HEK293 (cell line): ENCODE data around the gene RANBP3L.

Experiments used
- CTCF ChIA-PET: fragments of 350-600 bp; formaldehyde crosslinking; extraction: SDS; loops from one replicate; lab custom pipeline; 2021; ENCODE audit warnings: antibody characterized with exemption; lab: Yijun Ruan, JAX
- POLR2A ChIA-PET: fragments of 300-600 bp; formaldehyde crosslinking; extraction: SDS; loops from one replicate; lab custom pipeline; 2020; ENCODE audit warnings: antibody characterized with exemption, inconsistent platforms; lab: Yijun Ruan, JAX
- H3K27ac ChIP-seq: fragments of 200-500 bp; sonication (Bioruptor generic); 2 replicates; pipeline ENCODE4 v1.5.1; 2014; ENCODE audit warnings: low read depth, low read length, control low read depth, inconsistent platforms; ENCODE audit errors: extremely low read depth
- H3K36me3 ChIP-seq, 2 experiments: fragments of 200-500 bp in 1 of 2; sonication (Bioruptor generic) in 1 of 2; 1 replicate in 1 of 2; 2 replicates in 1 of 2; pipeline ENCODE4 v1.5.1; 2014 to 2017; ENCODE audit warnings: inconsistent platforms in 2 of 2, low read length in 2 of 2; ENCODE audit not compliant: control insufficient read depth in 2 of 2, insufficient read depth in 1 of 2
- H3K4me1 ChIP-seq: fragments of 200-500 bp; sonication (Bioruptor generic); 2 replicates; pipeline ENCODE4 v1.5.1; 2014; ENCODE audit warnings: mild to moderate bottlenecking, low read length, inconsistent platforms; ENCODE audit not compliant: control insufficient read depth, insufficient read depth
- H3K4me3 ChIP-seq: 2 replicates; pipeline ENCODE4 v1.5.1; 2011; ENCODE audit warnings: low read depth, mild to moderate bottlenecking, control low read depth, low read length, moderate library complexity
- H3K9me3 ChIP-seq: fragments of 200-500 bp; sonication (Bioruptor generic); 2 replicates; pipeline ENCODE4 v1.5.1; 2014; ENCODE audit warnings: low read depth, low read length, inconsistent platforms; ENCODE audit not compliant: control insufficient read depth, insufficient read depth
- BCL11B ChIP-seq: fragments of 450-650 bp; formaldehyde crosslinking; IDR thresholded peaks from 2 replicates; pipeline ENCODE4 v1.5.1; 2016; ENCODE audit warnings: low read depth, missing biosample characterization, missing genetic modification characterization
- GLIS1 ChIP-seq: fragments of 450-650 bp; formaldehyde crosslinking; IDR thresholded peaks from 2 replicates; pipeline ENCODE4 v1.5.1; 2016; ENCODE audit warnings: missing biosample characterization, missing genetic modification characterization
- HOXD13 ChIP-seq: sonication (generic); formaldehyde crosslinking; IDR thresholded peaks from 2 replicates; pipeline ENCODE4 v1.8.0; 2022; ENCODE audit warnings: missing genetic modification reagents, borderline replicate concordance
- ZBTB7A ChIP-seq: fragments of 450-650 bp; formaldehyde crosslinking; IDR thresholded peaks from 2 replicates; pipeline ENCODE4 v1.5.1; 2016; ENCODE audit warnings: low read depth, missing biosample characterization, missing genetic modification characterization
- ZFP69B ChIP-seq: fragments of 450-650 bp; formaldehyde crosslinking; IDR thresholded peaks from 2 replicates; pipeline ENCODE4 v1.5.1; 2016; ENCODE audit warnings: missing biosample characterization, missing genetic modification characterization
- ZNF248 ChIP-seq: fragments of 450-650 bp; formaldehyde crosslinking; IDR thresholded peaks from 2 replicates; pipeline ENCODE4 v1.5.1; 2017; ENCODE audit warnings: missing biosample characterization, missing genetic modification characterization
- ZNF302 ChIP-seq: fragments of 450-650 bp; formaldehyde crosslinking; IDR thresholded peaks from 2 replicates; pipeline ENCODE4 v1.5.1; 2016; ENCODE audit warnings: missing biosample characterization, missing genetic modification characterization, low read depth
- ZNF37A ChIP-seq: fragments of 450-650 bp; IDR thresholded peaks from 2 replicates; pipeline ENCODE4 v1.5.1; 2018; ENCODE audit warnings: missing biosample characterization, missing genetic modification characterization
- ZNF514 ChIP-seq: fragments of 450-650 bp; formaldehyde crosslinking; IDR thresholded peaks from 2 replicates; pipeline ENCODE4 v1.5.1; 2016; ENCODE audit warnings: missing biosample characterization, missing genetic modification characterization
- ZNF658 ChIP-seq: fragments of 450-650 bp; formaldehyde crosslinking; IDR thresholded peaks from 2 replicates; pipeline ENCODE4; 2016; ENCODE audit warnings: missing biosample characterization, missing genetic modification characterization
- ZNF660 ChIP-seq: fragments of 450-650 bp; IDR thresholded peaks from 2 replicates; pipeline ENCODE4 v1.5.1; 2018; ENCODE audit warnings: missing biosample characterization, mild to moderate bottlenecking, missing genetic modification characterization
- ZNF747 ChIP-seq: fragments of 450-650 bp; formaldehyde crosslinking; IDR thresholded peaks from 2 replicates; pipeline ENCODE4 v1.5.1; 2016; ENCODE audit warnings: missing biosample characterization, missing genetic modification characterization
- ZNF791 ChIP-seq: fragments of 450-650 bp; formaldehyde crosslinking; IDR thresholded peaks from 2 replicates; pipeline ENCODE4 v1.5.1; 2016; ENCODE audit warnings: missing biosample characterization, missing genetic modification characterization
- TF ChIP-seq, protein P1 (sequence below): fragments of 450-650 bp; formaldehyde crosslinking; IDR thresholded peaks from 2 replicates; pipeline ENCODE4 v1.5.0; 2017; ENCODE audit warnings: missing biosample characterization, missing genetic modification characterization, borderline replicate concordance
- TF ChIP-seq, protein P2 (sequence below): fragments of 450-650 bp; formaldehyde crosslinking; IDR thresholded peaks from 2 replicates; pipeline ENCODE4 v1.5.1; 2016; ENCODE audit warnings: missing biosample characterization, missing genetic modification characterization
- TF ChIP-seq, protein P3 (sequence below): fragments of 450-650 bp; formaldehyde crosslinking; IDR thresholded peaks from 2 replicates; pipeline ENCODE4 v1.5.1; 2016; ENCODE audit warnings: missing biosample characterization, missing genetic modification characterization
- TF ChIP-seq, protein P4 (sequence below): fragments of 450-650 bp; formaldehyde crosslinking; IDR thresholded peaks from 2 replicates; pipeline ENCODE4 v1.5.1; 2016; ENCODE audit warnings: missing biosample characterization, missing genetic modification characterization
- TF ChIP-seq, protein P5 (sequence below): fragments of 450-650 bp; formaldehyde crosslinking; IDR thresholded peaks from 2 replicates; pipeline ENCODE4 v1.5.1; 2016; ENCODE audit warnings: missing biosample characterization, missing genetic modification characterization

Gene RANBP3L

GRCh38 chr5:36300191-36300926 lies 1.3 kb downstream of the RANBP3L start (continued):
- TF ChIP-seq ZNF660 (tag by site-specific recombination) (no peak), GLIS1 (no peak; the same call in 1 of the 2 replicates)
- TF ChIP-seq, all 188 proteins: peak for 27

DNA sequence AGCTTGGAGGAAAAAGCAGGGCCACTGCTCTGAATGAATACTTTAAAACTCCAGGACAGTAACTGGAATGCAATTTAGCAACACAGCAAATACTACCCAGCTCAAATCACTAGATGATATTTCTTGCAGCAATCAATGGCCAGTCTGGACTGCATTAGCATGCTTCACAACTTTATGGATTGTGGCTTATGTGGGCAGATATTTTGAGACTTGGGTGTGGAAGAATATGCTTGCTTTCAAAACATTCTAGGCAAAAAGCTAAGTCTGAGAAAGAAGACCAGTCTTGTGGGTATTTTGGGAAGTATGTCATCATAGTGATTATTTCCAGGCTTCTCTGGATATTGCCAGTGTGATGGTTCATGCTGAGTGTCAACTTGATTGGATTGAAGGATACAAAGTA lies 3.1 kb downstream of the RANBP3L start:
- Histone ChIP-seq H3K4me3 (no peak overlapping the region), H3K27ac (no peak overlapping the region), H3K9me3 (no peaks in the 10 kb centered on the region), H3K4me1 (peaks cover 25% of the 10 kb centered on the region), H3K36me3 (no peaks in the 10 kb centered on the region)
- TF ChIP-seq ZNF514 (tag by site-specific recombination) (no peak), ZNF302 (no peak), HOXD13 (CRISPR knock-in tag) (no peak), BCL11B (tag by site-specific recombination) (no peak), ZFP69B (tag by site-specific recombination) (no peak), ZBTB7A (tag by site-specific recombination) (no peak), ZNF791 (tag by site-specific recombination) (no peak), ZNF37A (no peak), ZNF747 (no peak), ZNF658 (no peak)
- TF ChIP-seq, protein P1, sequence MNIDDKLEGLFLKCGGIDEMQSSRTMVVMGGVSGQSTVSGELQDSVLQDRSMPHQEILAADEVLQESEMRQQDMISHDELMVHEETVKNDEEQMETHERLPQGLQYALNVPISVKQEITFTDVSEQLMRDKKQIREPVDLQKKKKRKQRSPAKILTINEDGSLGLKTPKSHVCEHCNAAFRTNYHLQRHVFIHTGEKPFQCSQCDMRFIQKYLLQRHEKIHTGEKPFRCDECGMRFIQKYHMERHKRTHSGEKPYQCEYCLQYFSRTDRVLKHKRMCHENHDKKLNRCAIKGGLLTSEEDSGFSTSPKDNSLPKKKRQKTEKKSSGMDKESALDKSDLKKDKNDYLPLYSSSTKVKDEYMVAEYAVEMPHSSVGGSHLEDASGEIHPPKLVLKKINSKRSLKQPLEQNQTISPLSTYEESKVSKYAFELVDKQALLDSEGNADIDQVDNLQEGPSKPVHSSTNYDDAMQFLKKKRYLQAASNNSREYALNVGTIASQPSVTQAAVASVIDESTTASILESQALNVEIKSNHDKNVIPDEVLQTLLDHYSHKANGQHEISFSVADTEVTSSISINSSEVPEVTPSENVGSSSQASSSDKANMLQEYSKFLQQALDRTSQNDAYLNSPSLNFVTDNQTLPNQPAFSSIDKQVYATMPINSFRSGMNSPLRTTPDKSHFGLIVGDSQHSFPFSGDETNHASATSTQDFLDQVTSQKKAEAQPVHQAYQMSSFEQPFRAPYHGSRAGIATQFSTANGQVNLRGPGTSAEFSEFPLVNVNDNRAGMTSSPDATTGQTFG (tag by site-specific recombination), result no peak
- TF ChIP-seq, protein P2, sequence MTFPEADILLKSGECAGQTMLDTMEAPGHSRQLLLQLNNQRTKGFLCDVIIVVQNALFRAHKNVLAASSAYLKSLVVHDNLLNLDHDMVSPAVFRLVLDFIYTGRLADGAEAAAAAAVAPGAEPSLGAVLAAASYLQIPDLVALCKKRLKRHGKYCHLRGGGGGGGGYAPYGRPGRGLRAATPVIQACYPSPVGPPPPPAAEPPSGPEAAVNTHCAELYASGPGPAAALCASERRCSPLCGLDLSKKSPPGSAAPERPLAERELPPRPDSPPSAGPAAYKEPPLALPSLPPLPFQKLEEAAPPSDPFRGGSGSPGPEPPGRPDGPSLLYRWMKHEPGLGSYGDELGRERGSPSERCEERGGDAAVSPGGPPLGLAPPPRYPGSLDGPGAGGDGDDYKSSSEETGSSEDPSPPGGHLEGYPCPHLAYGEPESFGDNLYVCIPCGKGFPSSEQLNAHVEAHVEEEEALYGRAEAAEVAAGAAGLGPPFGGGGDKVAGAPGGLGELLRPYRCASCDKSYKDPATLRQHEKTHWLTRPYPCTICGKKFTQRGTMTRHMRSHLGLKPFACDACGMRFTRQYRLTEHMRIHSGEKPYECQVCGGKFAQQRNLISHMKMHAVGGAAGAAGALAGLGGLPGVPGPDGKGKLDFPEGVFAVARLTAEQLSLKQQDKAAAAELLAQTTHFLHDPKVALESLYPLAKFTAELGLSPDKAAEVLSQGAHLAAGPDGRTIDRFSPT (tag by site-specific recombination), result no peak
- TF ChIP-seq, protein P3, sequence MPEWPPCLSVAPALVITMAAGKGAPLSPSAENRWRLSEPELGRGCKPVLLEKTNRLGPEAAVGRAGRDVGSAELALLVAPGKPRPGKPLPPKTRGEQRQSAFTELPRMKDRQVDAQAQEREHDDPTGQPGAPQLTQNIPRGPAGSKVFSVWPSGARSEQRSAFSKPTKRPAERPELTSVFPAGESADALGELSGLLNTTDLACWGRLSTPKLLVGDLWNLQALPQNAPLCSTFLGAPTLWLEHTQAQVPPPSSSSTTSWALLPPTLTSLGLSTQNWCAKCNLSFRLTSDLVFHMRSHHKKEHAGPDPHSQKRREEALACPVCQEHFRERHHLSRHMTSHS (tag by site-specific recombination), result no peak
- TF ChIP-seq, protein P4, sequence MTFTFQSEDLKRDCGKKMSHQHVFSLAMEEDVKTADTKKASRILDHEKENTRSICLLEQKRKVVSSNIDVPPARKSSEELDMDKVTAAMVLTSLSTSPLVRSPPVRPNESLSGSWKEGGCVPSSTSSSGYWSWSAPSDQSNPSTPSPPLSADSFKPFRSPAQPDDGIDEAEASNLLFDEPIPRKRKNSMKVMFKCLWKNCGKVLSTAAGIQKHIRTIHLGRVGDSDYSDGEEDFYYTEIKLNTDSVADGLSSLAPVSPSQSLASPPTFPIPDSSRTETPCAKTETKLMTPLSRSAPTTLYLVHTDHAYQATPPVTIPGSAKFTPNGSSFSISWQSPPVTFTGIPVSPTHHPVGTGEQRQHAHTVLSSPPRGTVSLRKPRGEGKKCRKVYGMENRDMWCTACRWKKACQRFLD, result no peak
- ChIA-PET CTCF (interaction anchor here (1.5 kb wide), 1 partner anchor 398 kb away, joined by 11 read pairs; no protein-coding TSS in a partner anchor), POLR2A (no interaction called here)

- TF ChIP-seq, protein P5, sequence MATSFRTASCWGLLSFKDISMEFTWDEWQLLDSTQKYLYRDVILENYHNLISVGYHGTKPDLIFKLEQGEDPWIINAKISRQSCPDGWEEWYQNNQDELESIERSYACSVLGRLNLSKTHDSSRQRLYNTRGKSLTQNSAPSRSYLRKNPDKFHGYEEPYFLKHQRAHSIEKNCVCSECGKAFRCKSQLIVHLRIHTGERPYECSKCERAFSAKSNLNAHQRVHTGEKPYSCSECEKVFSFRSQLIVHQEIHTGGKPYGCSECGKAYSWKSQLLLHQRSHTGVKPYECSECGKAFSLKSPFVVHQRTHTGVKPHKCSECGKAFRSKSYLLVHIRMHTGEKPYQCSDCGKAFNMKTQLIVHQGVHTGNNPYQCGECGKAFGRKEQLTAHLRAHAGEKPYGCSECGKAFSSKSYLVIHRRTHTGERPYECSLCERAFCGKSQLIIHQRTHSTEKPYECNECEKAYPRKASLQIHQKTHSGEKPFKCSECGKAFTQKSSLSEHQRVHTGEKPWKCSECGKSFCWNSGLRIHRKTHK (tag by site-specific recombination), result no peak
- no peak for TF ChIP-seq GLIS1
- TF ChIP-seq ZNF248 (tag by site-specific recombination), result no peak
These were observed 4.0 kb downstream of the RANBP3L start for GRCh38 chr5:36297653-36298052.

More at GRCh38 chr5:36297653-36298052, 4.0 kb downstream of the RANBP3L start:
- Histone ChIP-seq H3K4me1 (peaks cover 24% of the 10 kb centered on the region), H3K4me3 (no peak overlapping the region), H3K36me3 (no peaks in the 10 kb centered on the region), H3K9me3 (no peaks in the 10 kb centered on the region), H3K27ac (no peak overlapping the region)
- ChIA-PET CTCF (interaction anchor here (0.6 to 1.6 kb wide), 4 partner anchors 8 to 398 kb away, joined by 3 to 11 read pairs (median 5); no protein-coding TSS in a partner anchor), POLR2A (no interaction called here)
